ENCODE measurements around the gene CHST2. TPM values are rescaled to one million over a fixed set of nuclear protein-coding genes. Genes with fewer than 3 reads are reported as not detected.
A peak's percentile ranks its signal among the peaks of the same experiment; 100 is the strongest.

The CHST2 gene
- total RNA-seq, 2 donors from 2014 or later: 1.8 to 2.2 TPM

GRCh38 chr3:143109861-143110260 lies 9.7 kb upstream of the CHST2 start:
- H3K27ac Mint-ChIP-seq: no peak overlapping the region
- H3K4me3 Mint-ChIP-seq: no peak overlapping the region
- H3K9me3 ChIP-seq (ENCODE audit: control insufficient read depth, low read length, poor library complexity, severe bottlenecking): no peaks in the 10 kb centered on the region
- DNase-seq (no peak), ATAC-seq (no peak)
- H3K36me3 Mint-ChIP-seq (ENCODE audit: low read depth): no peaks in the 10 kb centered on the region
- no peaks in the 10 kb centered on the region for H3K4me1 Mint-ChIP-seq
- H3K27me3 Mint-ChIP-seq: peaks cover 17% of the 10 kb centered on the region

GRCh38 chr3:143110371-143110770 lies 9.2 kb upstream of the CHST2 start:
- DNase-seq: no peak
- no peak overlapping the region for H3K4me3 Mint-ChIP-seq
- H3K9me3 ChIP-seq (ENCODE audit: control insufficient read depth, low read length, poor library complexity, severe bottlenecking): no peaks in the 10 kb centered on the region
- H3K27me3 Mint-ChIP-seq: peaks cover 17% of the 10 kb centered on the region
- no peaks in the 10 kb centered on the region for H3K4me1 Mint-ChIP-seq
- no peak overlapping the region for H3K27ac Mint-ChIP-seq
- no peaks in the 10 kb centered on the region for H3K36me3 Mint-ChIP-seq (ENCODE audit: low read depth)
- ATAC-seq: no peak

DNA sequence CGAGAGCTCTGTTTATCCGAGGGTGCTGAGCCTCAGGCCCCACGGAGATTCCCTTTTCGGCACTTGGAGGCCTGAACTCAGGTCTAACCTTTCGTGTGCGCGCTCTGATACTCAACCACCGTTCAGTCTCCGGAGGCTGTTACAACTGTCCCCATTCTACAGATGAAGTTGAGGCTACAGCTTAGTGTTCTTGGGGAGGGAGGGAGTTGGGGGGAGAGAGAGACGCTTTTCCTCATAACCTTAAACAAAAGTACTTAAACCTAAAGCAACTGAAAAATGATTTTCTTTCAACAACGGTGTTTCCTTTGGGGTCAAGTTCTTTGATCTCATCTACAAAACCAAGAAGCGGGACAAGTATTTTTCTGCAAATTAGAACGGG lies 952 bp upstream of the CHST2 start:
- DNase-seq (no peak), ATAC-seq (no peak)
- H3K4me1 Mint-ChIP-seq: peaks cover 11% of the 10 kb centered on the region
- no peaks in the 10 kb centered on the region for H3K9me3 ChIP-seq (ENCODE audit: control insufficient read depth, low read length, poor library complexity, severe bottlenecking)
- H3K36me3 Mint-ChIP-seq (ENCODE audit: low read depth): no peaks in the 10 kb centered on the region
- peaks cover 30% of the 10 kb centered on the region for H3K27me3 Mint-ChIP-seq
- H3K4me3 Mint-ChIP-seq: peak overlapping the region; percentile 93
- H3K27ac Mint-ChIP-seq: peak overlapping the region; percentile 45

DNA sequence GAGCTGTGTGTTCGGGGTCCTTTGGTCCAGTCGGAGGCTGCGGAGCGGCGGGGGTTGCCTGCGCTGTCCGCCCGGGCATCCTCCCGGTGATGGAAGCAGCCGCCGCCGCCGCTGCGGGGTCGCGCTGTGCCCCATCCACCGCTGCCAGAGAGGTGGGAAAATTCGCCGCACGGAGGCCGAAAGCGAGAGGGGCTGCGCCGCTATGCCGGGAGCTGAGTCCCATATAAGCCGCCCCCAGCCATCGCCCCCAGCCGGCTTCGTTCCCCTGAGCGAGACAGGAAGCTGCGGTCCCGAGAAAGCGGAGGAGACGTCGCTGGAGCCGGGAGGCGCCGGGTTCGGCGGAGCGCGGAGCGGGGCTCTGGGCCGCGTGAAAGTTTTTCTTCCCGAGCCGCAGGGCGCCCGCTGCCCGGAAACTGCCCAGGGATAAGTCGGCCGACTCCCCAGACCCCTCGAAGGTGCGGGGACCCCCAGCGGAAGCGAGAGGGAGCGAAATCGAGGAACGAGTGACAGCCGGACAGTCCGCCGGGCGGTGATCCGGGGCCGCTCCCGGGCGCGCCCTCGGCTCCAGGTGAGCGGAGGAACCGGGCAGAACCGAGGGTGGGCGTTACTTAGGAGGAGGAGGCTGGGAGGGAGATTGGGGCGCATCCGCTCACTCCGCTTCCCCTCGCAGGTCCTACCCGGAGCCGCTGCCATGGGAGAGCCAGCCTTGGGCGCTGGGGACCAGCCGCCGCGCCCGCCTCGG lies 574 bp downstream of the CHST2 start:
- Mint-ChIP-seq H3K36me3 (ENCODE audit: low read depth) (no peaks in the 10 kb centered on the region), H3K27ac (no peak overlapping the region), H3K4me3 (peak overlapping the region; percentile 93), H3K27me3 (peaks cover 23% of the 10 kb centered on the region), H3K4me1 (peaks cover 13% of the 10 kb centered on the region)
- no peaks in the 10 kb centered on the region for H3K9me3 ChIP-seq (ENCODE audit: control insufficient read depth, low read length, poor library complexity, severe bottlenecking)
- ATAC-seq (peak; percentile 9), DNase-seq (peak in 2 of 3 donors; percentile 8 to 14)

GRCh38 chr3:143120716-143121240 lies 1.2 kb downstream of the CHST2 start:
- ATAC-seq (peak; percentile 55), DNase-seq (peak; percentile 8 to 14 (median 10))
- peaks cover 27% of the 10 kb centered on the region for H3K27me3 Mint-ChIP-seq
- H3K36me3 Mint-ChIP-seq (ENCODE audit: low read depth): no peaks in the 10 kb centered on the region
- peaks cover 13% of the 10 kb centered on the region for H3K4me1 Mint-ChIP-seq
- no peak overlapping the region for H3K27ac Mint-ChIP-seq
- peak overlapping the region; percentile 45 for H3K4me3 Mint-ChIP-seq
- H3K9me3 ChIP-seq (ENCODE audit: control insufficient read depth, low read length, poor library complexity, severe bottlenecking): no peaks in the 10 kb centered on the region

DNA sequence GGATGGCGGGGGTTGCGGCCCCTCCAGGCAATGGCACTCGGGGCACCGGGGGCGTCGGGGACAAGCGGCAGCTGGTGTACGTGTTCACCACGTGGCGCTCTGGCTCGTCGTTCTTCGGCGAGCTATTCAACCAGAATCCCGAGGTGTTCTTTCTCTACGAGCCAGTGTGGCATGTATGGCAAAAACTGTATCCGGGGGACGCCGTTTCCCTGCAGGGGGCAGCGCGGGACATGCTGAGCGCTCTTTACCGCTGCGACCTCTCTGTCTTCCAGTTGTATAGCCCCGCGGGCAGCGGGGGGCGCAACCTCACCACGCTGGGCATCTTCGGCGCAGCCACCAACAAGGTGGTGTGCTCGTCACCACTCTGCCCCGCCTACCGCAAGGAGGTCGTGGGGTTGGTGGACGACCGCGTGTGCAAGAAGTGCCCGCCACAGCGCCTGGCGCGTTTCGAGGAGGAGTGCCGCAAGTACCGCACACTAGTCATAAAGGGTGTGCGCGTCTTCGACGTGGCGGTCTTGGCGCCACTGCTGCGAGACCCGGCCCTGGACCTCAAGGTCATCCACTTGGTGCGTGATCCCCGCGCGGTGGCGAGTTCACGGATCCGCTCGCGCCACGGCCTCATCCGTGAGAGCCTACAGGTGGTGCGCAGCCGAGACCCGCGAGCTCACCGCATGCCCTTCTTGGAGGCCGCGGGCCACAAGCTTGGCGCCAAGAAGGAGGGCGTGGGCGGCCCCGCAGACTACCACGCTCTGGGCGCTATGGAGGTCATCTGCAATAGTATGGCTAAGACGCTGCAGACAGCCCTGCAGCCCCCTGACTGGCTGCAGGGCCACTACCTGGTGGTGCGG lies 1.9 kb downstream of the CHST2 start:
- Mint-ChIP-seq H3K4me3 (peak overlapping the region; percentile 45), H3K27ac (no peak overlapping the region), H3K27me3 (peaks cover 33% of the 10 kb centered on the region), H3K36me3 (ENCODE audit: low read depth) (no peaks in the 10 kb centered on the region), H3K4me1 (peaks cover 13% of the 10 kb centered on the region)
- H3K9me3 ChIP-seq (ENCODE audit: control insufficient read depth, low read length, poor library complexity, severe bottlenecking): no peaks in the 10 kb centered on the region
- peak; percentile 12 to 38 (median 22) for DNase-seq
- ATAC-seq: peak; percentile 43

- H3K27me3 Mint-ChIP-seq: peaks cover 31% of the 10 kb centered on the region
- no peak overlapping the region for H3K27ac Mint-ChIP-seq
- DNase-seq (no peak), ATAC-seq (no peak)
- H3K9me3 ChIP-seq (ENCODE audit: control insufficient read depth, low read length, poor library complexity, severe bottlenecking): no peaks in the 10 kb centered on the region
- H3K36me3 Mint-ChIP-seq (ENCODE audit: low read depth): no peaks in the 10 kb centered on the region
- H3K4me3 Mint-ChIP-seq: peak overlapping the region; percentile 33
- H3K4me1 Mint-ChIP-seq: peaks cover 13% of the 10 kb centered on the region
Observed at GRCh38 chr3:143122089-143122430, 2.5 kb downstream of the CHST2 start.

- H3K36me3 Mint-ChIP-seq (ENCODE audit: low read depth): no peaks in the 10 kb centered on the region
- no peak overlapping the region for H3K27ac Mint-ChIP-seq
- H3K9me3 ChIP-seq (ENCODE audit: control insufficient read depth, low read length, poor library complexity, severe bottlenecking): no peaks in the 10 kb centered on the region
- peaks cover 13% of the 10 kb centered on the region for H3K4me1 Mint-ChIP-seq
- peak overlapping the region; percentile 31 for H3K4me3 Mint-ChIP-seq
- ATAC-seq: no peak
- peaks cover 25% of the 10 kb centered on the region for H3K27me3 Mint-ChIP-seq
- DNase-seq: no peak
Observed at GRCh38 chr3:143122608-143123352, 3.2 kb downstream of the CHST2 start.

DNA sequence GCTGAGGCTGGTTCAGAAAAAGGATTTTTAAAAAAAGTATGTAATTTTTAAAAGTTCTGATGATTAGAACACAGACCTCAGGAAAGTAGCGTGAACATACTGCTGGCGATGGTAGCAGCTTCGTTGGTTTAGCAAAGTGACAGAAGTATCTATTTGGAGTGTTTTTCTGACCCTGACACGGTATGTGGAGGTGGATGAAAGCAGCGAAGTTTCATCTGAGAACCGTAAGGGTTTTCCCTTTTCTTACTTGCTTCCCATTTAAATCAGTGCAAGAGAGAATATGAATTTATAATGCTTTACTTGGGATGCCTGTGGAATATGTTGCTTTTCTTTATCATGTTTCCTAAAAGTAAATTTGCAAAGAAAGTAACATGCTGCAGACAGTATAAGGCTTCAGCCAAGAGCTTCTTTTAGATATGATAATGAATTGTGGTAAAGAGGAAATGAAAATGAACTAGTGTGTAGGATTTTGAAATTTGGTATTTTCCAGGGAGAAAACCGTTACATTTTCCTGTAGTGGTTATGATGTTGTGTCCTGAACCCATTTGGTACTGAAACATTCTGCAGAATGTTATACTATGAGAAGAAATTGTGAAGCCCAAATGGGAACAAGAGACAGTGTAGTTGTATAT lies 3.9 kb downstream of the CHST2 start:
- H3K4me1 Mint-ChIP-seq: peaks cover 13% of the 10 kb centered on the region
- no peaks in the 10 kb centered on the region for H3K36me3 Mint-ChIP-seq (ENCODE audit: low read depth)
- H3K4me3 Mint-ChIP-seq: no peak overlapping the region
- no peak for DNase-seq
- peaks cover 25% of the 10 kb centered on the region for H3K27me3 Mint-ChIP-seq
- ATAC-seq: no peak
- no peaks in the 10 kb centered on the region for H3K9me3 ChIP-seq (ENCODE audit: control insufficient read depth, low read length, poor library complexity, severe bottlenecking)
- H3K27ac Mint-ChIP-seq: no peak overlapping the region

DNA sequence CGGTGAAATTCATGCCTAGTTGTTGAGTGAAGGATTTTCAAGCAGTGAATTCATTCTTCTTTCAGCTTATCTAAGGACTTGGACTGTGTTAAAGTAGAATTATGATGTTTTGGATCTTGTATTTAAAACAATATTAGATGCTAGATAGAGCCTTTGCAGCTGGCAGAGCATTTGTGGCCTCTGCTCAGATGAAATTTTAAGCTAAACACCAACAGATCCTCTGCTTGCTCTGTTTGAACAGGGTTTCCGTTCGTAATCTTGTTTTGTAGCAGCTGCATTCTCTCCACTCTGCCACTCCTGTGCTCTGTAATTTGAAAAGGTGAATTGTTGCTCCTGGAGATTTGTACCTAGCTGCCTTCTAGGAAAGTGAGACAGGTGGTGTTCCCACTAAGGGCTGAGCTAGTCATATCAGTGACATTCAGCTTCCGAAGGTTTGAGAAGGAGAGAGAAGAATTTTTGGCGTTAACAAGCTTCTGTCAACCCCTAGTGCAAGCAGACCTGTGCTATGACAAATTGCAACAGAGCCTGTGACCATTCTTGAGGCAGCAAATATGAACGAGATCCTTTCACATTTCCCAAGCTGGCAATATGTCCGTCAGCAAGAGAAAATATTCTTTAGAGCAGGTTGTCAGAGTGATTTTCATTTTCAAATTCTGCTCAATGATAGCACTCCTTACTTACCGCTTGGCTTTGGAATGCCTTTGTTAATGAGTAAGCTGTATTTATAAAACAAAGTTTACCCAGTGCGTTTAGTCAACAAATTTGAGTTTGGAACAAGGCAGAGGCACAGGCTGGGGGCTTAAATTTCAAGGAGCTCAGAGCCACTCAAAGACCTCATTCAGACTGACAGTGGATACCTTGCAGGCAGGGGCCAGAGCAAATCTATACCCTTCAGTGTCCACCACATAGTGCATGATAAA lies 5.3 kb downstream of the CHST2 start:
- no peaks in the 10 kb centered on the region for H3K9me3 ChIP-seq (ENCODE audit: control insufficient read depth, low read length, poor library complexity, severe bottlenecking)
- no peak for ATAC-seq
- Mint-ChIP-seq H3K27ac (no peak overlapping the region), H3K4me3 (no peak overlapping the region), H3K27me3 (peaks cover 25% of the 10 kb centered on the region), H3K36me3 (ENCODE audit: low read depth) (peaks cover 2% of the 10 kb centered on the region), H3K4me1 (peaks cover 8% of the 10 kb centered on the region)
- DNase-seq: no peak

DNA sequence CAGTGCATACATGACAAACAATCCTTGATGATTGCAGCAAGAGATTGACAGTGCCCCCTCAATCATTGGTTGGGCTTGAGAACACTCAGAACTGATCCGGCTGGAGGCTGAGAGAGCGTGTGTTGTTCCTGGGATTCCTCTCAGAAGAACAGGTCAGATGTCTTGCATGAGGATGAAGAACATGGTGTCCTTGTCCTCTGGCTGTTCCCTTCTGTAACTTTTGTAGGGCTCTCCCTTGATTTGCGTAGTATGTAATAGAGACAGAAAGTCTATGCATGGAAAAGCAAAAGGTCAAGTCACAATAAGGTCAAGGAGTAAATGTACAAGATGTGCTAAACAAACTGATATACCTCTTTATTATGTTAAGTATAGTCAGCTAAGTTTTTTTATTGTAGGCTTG lies 8.2 kb downstream of the CHST2 start:
- peaks cover 4% of the 10 kb centered on the region for H3K4me1 Mint-ChIP-seq
- H3K36me3 Mint-ChIP-seq (ENCODE audit: low read depth): peaks cover 4% of the 10 kb centered on the region
- ATAC-seq (no peak), DNase-seq (no peak)
- no peak overlapping the region for H3K27ac Mint-ChIP-seq
- H3K27me3 Mint-ChIP-seq: peaks cover 25% of the 10 kb centered on the region
- no peaks in the 10 kb centered on the region for H3K9me3 ChIP-seq (ENCODE audit: control insufficient read depth, low read length, poor library complexity, severe bottlenecking)
- H3K4me3 Mint-ChIP-seq: no peak overlapping the region

All from T-helper 17 cell (primary cell).